K562 (cell line): ENCODE results near the gene PAFAH1B2. TPM values are rescaled to one million over a fixed set of nuclear protein-coding genes. Genes with fewer than 3 reads are reported as not detected.

Source experiments
- HIVEP1 ChIP-seq: fragments of 250-450 bp; sonication (Bioruptor Pico); IDR thresholded peaks from 2 replicates; pipeline ENCODE4 v1.4.0; 2020; ENCODE audit warnings: mild to moderate bottlenecking
- HNRNPLL ChIP-seq: fragments of 200-400 bp; formaldehyde crosslinking; IDR thresholded peaks from 2 replicates; pipeline ENCODE4 v1.6.1; 2017; ENCODE audit warnings: low read length, low read depth, mild to moderate bottlenecking; ENCODE audit not compliant: poor library complexity, severe bottlenecking
- NR4A1 ChIP-seq, 2 experiments: fragments of 250-450 bp in 1 of 2; fragments of 450-650 bp in 1 of 2; sonication (Bioruptor Pico) in 1 of 2; IDR thresholded peaks; 2 replicates each; pipeline versions ENCODE4 v1.4.0 to v1.6.1; 2016 to 2020; ENCODE audit warnings: mild to moderate bottlenecking in 2 of 2, missing compliant biosample characterization in 1 of 2, missing genetic modification characterization in 1 of 2, moderate library complexity in 1 of 2
- POLR2AphosphoS5 ChIP-seq: IDR thresholded peaks from 2 replicates; pipeline ENCODE4 v1.6.1; 2011; ENCODE audit warnings: mild to moderate bottlenecking, low read depth, low read length, moderate library complexity; ENCODE audit not compliant: control insufficient read depth, insufficient read depth
- POLR3G ChIP-seq: IDR thresholded peaks from 2 replicates; pipeline ENCODE4 v1.6.1; 2011; ENCODE audit not compliant: insufficient read length, insufficient replicate concordance; ENCODE audit errors: extremely low read depth
- RBM25 ChIP-seq: fragments of 200-400 bp; formaldehyde crosslinking; IDR thresholded peaks from 2 replicates; pipeline ENCODE4 v1.6.1; 2018; ENCODE audit warnings: low read length, low read depth, moderate library complexity; ENCODE audit not compliant: severe bottlenecking
- RCOR1 ChIP-seq, 2 experiments: IDR thresholded peaks; 2 replicates each; pipeline ENCODE4 v1.6.1; 2012; ENCODE audit warnings: low read depth in 2 of 2, low read length in 2 of 2, borderline replicate concordance in 1 of 2, improper control_type of control experiment in 1 of 2
- SMAD2 ChIP-seq: fragments of 150-350 bp; IDR thresholded peaks from 2 replicates; pipeline ENCODE4 v1.6.1; 2014; ENCODE audit warnings: low read depth, mild to moderate bottlenecking, low read length
- TRIM28 ChIP-seq: fragments of 450-650 bp; IDR thresholded peaks from 2 replicates; pipeline ENCODE4 v1.6.1; 2017
- TSC22D4 ChIP-seq: fragments of 450-650 bp; IDR thresholded peaks from 2 replicates; pipeline ENCODE4 v1.6.1; 2016; ENCODE audit warnings: missing genetic modification characterization, missing biosample characterization, control low read depth
- ZBTB17 ChIP-seq: fragments of 450-650 bp; formaldehyde crosslinking; IDR thresholded peaks from 2 replicates; pipeline ENCODE4 v1.4.0; 2020; ENCODE audit warnings: mild to moderate bottlenecking
- ZNF507 ChIP-seq: conservative IDR thresholded peaks from 2 replicates; pipeline ENCODE4 v1.6.1; 2017; ENCODE audit warnings: missing genetic modification characterization, missing compliant biosample characterization
- ZNF699 ChIP-seq: fragments of 250-450 bp; sonication (Bioruptor Pico); IDR thresholded peaks from 2 replicates; pipeline ENCODE4 v1.8.0; 2021; ENCODE audit warnings: mild to moderate bottlenecking, moderate library complexity; ENCODE audit not compliant: insufficient replicate concordance
- polyA plus RNA-seq, 8 experiments: library from polyadenylated mRNA; depleted of rRNA in 4 of 8; stranded (reverse) in 5 of 8; unstranded in 3 of 8; fragments of >200 nt; fragmentation: Nextera tagmentation in 2 of 8; fragmentation: Illumina TruSeq in 1 of 8; extraction: Ambion mirVana in 2 of 8; extraction: Trizol in 1 of 8; gene quantifications; 2 replicates each; pipeline versions ENCODE4 v1.2.1 to v1.2.3, GENCODE V29; 2011 to 2014; ENCODE audit warnings: inconsistent platforms in 1 of 8, missing spikeins in 1 of 8
- total RNA-seq, 7 experiments: library from RNA; depleted of rRNA in 6 of 7; stranded (reverse); fragments of >200 nt in 6 of 7; fragmentation: Illumina TruSeq in 2 of 7; extraction: Trizol in 2 of 7; gene quantifications; 2 replicates each; pipeline versions ENCODE4 v1.2.1 to v1.2.3, GENCODE V29; 2011 to 2021; ENCODE audit warnings: low replicate concordance in 1 of 7
- TF ChIP-seq, protein P1 (sequence below): fragments of 450-650 bp; IDR thresholded peaks from 2 replicates; pipeline ENCODE4 v1.6.1; 2017; ENCODE audit warnings: antibody characterized with exemption, mild to moderate bottlenecking
- TF ChIP-seq, protein P2 (sequence below): sonication (generic); formaldehyde crosslinking; IDR thresholded peaks from 2 replicates; pipeline ENCODE4 v1.8.1; 2022; ENCODE audit warnings: missing genetic modification reagents
- TF ChIP-seq, protein P3 (sequence below), 2 experiments: fragments of 450-650 bp; conservative IDR thresholded peaks; 2 replicates each; pipeline ENCODE4 v1.6.1; 2017; ENCODE audit warnings: mild to moderate bottlenecking in 2 of 2, moderate library complexity in 2 of 2
- TF ChIP-seq, protein P4 (sequence below): sonication (generic); formaldehyde crosslinking; IDR thresholded peaks from 2 replicates; pipeline ENCODE4 v1.4.0; 2020; ENCODE audit warnings: mild to moderate bottlenecking, missing genetic modification reagents
- TF ChIP-seq, protein P5 (sequence below): fragments of 250-450 bp; sonication (Bioruptor Pico); IDR thresholded peaks from 2 replicates; pipeline ENCODE4 v1.8.0; 2022; ENCODE audit warnings: moderate library complexity, mild to moderate bottlenecking, inconsistent platforms

The PAFAH1B2 gene
- total and polyA plus RNA-seq, 9 of the 15 experiments (the other 6 are each of a cell fraction or from before 2014, with no cell fraction given), result 27.8 to 94.7 (median 64.9) TPM

DNA sequence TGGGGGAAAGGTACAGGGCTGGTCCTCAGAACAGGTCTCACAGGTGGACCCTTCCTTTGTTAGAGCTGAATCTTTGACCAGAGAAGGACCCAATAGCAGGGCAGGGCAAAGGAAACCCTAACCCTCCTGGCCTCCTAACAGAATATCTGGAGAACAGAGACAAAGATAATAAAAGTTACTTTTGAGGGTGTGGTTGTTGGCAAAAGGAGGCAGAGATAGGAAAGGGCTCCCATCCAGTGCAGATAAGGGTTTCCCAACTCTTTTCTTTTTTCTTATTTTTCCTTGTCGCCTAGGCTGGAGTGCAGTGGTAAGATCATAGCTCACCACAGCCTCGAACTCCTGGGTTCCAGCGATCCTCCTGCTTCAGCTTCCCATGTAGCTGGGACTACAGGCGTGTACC lies 75.9 kb downstream of the PAFAH1B2 start (continued):
- TF ChIP-seq ZBTB17 (CRISPR knock-in tag) (no peak), TSC22D4 (tag) (no peak), ZNF507 (no peak), ZNF699 (no peak), HNRNPLL (no peak), POLR2AphosphoS5 (0 out of 2 replicates have a peak, but pooled peaks have one; percentile 53), SMAD2 (no peak), RBM25 (peak; percentile 29), RCOR1 (IDR thresholded peaks at IDR 0.05; ENCODE audit: borderline replicate concordance in 1 of 2, low read depth in 2 of 2, low read length in 2 of 2) (peak in 1 of 2 experiments; percentile 69; a peak in 1 of 4 replicates), POLR3G (no peak), TRIM28 (no peak), HIVEP1 (no peak), NR4A1 (CRISPR knock-in tag; IDR thresholded peaks at IDR 0.05) (no peak), NR4A1 (tag; IDR thresholded peaks at IDR 0.05) (peak; percentile 45; the same call in 1 of the 2 replicates)
- TF ChIP-seq, protein P1, sequence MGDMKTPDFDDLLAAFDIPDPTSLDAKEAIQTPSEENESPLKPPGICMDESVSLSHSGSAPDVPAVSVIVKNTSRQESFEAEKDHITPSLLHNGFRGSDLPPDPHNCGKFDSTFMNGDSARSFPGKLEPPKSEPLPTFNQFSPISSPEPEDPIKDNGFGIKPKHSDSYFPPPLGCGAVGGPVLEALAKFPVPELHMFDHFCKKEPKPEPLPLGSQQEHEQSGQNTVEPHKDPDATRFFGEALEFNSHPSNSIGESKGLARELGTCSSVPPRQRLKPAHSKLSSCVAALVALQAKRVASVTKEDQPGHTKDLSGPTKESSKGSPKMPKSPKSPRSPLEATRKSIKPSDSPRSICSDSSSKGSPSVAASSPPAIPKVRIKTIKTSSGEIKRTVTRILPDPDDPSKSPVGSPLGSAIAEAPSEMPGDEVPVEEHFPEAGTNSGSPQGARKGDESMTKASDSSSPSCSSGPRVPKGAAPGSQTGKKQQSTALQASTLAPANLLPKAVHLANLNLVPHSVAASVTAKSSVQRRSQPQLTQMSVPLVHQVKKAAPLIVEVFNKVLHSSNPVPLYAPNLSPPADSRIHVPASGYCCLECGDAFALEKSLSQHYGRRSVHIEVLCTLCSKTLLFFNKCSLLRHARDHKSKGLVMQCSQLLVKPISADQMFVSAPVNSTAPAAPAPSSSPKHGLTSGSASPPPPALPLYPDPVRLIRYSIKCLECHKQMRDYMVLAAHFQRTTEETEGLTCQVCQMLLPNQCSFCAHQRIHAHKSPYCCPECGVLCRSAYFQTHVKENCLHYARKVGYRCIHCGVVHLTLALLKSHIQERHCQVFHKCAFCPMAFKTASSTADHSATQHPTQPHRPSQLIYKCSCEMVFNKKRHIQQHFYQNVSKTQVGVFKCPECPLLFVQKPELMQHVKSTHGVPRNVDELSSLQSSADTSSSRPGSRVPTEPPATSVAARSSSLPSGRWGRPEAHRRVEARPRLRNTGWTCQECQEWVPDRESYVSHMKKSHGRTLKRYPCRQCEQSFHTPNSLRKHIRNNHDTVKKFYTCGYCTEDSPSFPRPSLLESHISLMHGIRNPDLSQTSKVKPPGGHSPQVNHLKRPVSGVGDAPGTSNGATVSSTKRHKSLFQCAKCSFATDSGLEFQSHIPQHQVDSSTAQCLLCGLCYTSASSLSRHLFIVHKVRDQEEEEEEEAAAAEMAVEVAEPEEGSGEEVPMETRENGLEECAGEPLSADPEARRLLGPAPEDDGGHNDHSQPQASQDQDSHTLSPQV, result 0 out of 2 replicates have a peak, but pooled peaks have one; percentile 55
- TF ChIP-seq, protein P2, sequence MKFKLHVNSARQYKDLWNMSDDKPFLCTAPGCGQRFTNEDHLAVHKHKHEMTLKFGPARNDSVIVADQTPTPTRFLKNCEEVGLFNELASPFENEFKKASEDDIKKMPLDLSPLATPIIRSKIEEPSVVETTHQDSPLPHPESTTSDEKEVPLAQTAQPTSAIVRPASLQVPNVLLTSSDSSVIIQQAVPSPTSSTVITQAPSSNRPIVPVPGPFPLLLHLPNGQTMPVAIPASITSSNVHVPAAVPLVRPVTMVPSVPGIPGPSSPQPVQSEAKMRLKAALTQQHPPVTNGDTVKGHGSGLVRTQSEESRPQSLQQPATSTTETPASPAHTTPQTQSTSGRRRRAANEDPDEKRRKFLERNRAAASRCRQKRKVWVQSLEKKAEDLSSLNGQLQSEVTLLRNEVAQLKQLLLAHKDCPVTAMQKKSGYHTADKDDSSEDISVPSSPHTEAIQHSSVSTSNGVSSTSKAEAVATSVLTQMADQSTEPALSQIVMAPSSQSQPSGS, result no peak
- TF ChIP-seq, protein P3, sequence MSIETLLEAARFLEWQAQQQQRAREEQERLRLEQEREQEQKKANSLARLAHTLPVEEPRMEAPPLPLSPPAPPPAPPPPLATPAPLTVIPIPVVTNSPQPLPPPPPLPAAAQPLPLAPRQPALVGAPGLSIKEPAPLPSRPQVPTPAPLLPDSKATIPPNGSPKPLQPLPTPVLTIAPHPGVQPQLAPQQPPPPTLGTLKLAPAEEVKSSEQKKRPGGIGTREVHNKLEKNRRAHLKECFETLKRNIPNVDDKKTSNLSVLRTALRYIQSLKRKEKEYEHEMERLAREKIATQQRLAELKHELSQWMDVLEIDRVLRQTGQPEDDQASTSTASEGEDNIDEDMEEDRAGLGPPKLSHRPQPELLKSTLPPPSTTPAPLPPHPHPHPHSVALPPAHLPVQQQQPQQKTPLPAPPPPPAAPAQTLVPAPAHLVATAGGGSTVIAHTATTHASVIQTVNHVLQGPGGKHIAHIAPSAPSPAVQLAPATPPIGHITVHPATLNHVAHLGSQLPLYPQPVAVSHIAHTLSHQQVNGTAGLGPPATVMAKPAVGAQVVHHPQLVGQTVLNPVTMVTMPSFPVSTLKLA (conservative IDR thresholded peaks at IDR 0.05), result 0 out of 4 replicates have a peak, but pooled peaks of 1 of the 2 experiments have one; percentile 30
- TF ChIP-seq, protein P4, sequence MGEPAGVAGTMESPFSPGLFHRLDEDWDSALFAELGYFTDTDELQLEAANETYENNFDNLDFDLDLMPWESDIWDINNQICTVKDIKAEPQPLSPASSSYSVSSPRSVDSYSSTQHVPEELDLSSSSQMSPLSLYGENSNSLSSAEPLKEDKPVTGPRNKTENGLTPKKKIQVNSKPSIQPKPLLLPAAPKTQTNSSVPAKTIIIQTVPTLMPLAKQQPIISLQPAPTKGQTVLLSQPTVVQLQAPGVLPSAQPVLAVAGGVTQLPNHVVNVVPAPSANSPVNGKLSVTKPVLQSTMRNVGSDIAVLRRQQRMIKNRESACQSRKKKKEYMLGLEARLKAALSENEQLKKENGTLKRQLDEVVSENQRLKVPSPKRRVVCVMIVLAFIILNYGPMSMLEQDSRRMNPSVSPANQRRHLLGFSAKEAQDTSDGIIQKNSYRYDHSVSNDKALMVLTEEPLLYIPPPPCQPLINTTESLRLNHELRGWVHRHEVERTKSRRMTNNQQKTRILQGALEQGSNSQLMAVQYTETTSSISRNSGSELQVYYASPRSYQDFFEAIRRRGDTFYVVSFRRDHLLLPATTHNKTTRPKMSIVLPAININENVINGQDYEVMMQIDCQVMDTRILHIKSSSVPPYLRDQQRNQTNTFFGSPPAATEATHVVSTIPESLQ (CRISPR knock-in tag), result no peak
- TF ChIP-seq, protein P5, sequence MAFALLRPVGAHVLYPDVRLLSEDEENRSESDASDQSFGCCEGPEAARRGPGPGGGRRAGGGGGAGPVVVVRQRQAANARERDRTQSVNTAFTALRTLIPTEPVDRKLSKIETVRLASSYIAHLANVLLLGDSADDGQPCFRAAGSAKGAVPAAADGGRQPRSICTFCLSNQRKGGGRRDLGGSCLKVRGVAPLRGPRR (CRISPR knock-in tag), result no peak
